Ovary (tissue), 9 donors: Measurements from ENCODE around the gene PSMD7. TPM values are rescaled to one million over a fixed set of nuclear protein-coding genes. Genes with fewer than 3 reads are reported as not detected.
"Not testable (repeated sequence)": the region's sequence is repeated elsewhere in the genome, so short reads cannot be mapped to it uniquely, and the experiment has no call there.

Source experiments
- DNase-seq, 5 donors: peaks; one replicate each; pipeline ENCODE4 v3.0.0-alpha.2; 2019 to 2020
- H3K27ac ChIP-seq, 2 donors: fragments of 200-600 bp; one replicate each; pipeline versions ENCODE4 v1.5.1 to v1.8.0; 2019 to 2022
- H3K27me3 ChIP-seq: fragments of 200-600 bp; one replicate; pipeline ENCODE4 v1.8.0; 2022
- H3K36me3 ChIP-seq: fragments of 200-600 bp; sonication (generic); one replicate; pipeline ENCODE4 v1.5.1; 2019
- H3K4me1 ChIP-seq: one replicate; pipeline ENCODE4 v1.8.1; 2013; ENCODE audit warnings: mild to moderate bottlenecking, moderate library complexity; ENCODE audit not compliant: insufficient read depth
- H3K4me3 ChIP-seq: fragments of 200-600 bp; sonication (generic); one replicate; pipeline ENCODE4 v1.5.1; 2017
- H3K9me3 ChIP-seq, 2 donors: fragments of 200-600 bp in 1 of 2; sonication (generic) in 1 of 2; one replicate each; pipeline versions ENCODE4 v1.5.1 to v1.8.1; 2013 to 2019; ENCODE audit warnings: mild to moderate bottlenecking in 1 of 2, moderate library complexity in 1 of 2
- EP300 ChIP-seq: sonication (generic); formaldehyde crosslinking; IDR thresholded peaks from one replicate; pipeline ENCODE4 v1.6.1; 2017; ENCODE audit warnings: antibody characterized with exemption
- POLR2A ChIP-seq: fragments of 450-650 bp; IDR thresholded peaks from one replicate; pipeline ENCODE4 v1.6.1; 2017; ENCODE audit warnings: antibody characterized with exemption, mild to moderate bottlenecking, moderate library complexity
- WGBS, 3 donors: extraction: QIAGEN DNeasy Blood & Tissue Kit in 1 of 3; methylation state at CpG; one replicate each; pipeline versions ENCODE4 v1.1.5 to v1.1.7; 2013 to 2017; 5-methylcytosine and 5-hydroxymethylcytosine counted together
- intact Hi-C, 4 donors: fragments of 100-400 bp; cut with DNase I; formaldehyde crosslinking; loops; one replicate each; pipeline versions ENCODE4 v1.11.0 to v1.15.1; 2022 to 2023
- polyA plus RNA-seq, 2 donors: library from polyadenylated mRNA; stranded (reverse); fragments of 200-250 nt in 1 of 2; fragments of 350-450 nt in 1 of 2; fragmentation: Illumina TruSeq in 1 of 2; extraction: RNeasy Lipid Tissue Mini Kit (QIAGEN cat#74804) in 1 of 2; gene quantifications; one replicate each; pipeline ENCODE4 v1.2.3, GENCODE V29; 2013 to 2014
- total RNA-seq, 7 donors: library from RNA; depleted of rRNA in 2 of 7; stranded (reverse); fragments of >200 nt in 2 of 7; fragmentation: NEBNext Ultra II Directional in 3 of 7; extraction: Animal tissue kit (Norgen Biotek cat#: 25700) in 3 of 7; gene quantifications; one replicate each; pipeline versions ENCODE4 v1.1.0 to v1.2.4, GENCODE V29; 2016 to 2023
- TF ChIP-seq, protein P1 (sequence below), 3 donors: fragments of 450-650 bp in 2 of 3; fragments of 200-600 bp in 1 of 3; IDR thresholded peaks; one replicate each; pipeline versions ENCODE4 v1.5.1 to v1.8.0; 2016 to 2022; ENCODE audit warnings: antibody characterized with exemption in 3 of 3, mild to moderate bottlenecking in 1 of 3
- donor health status: DM: no; HTN: no; CAD: no; lungs with moderate emphysema.
- donor health status: DM: no; HTN: no; CAD: no.
- donor health status: Bipolar disorder and iron deficiency.
- donor health status: DM: yes; HTN: yes; CAD: no.
- donor health status: DM: no; HTN: no; CAD: no.
- donor health status: DM: yes; HTN: yes; CAD: no.

The PSMD7 gene
- total and polyA plus RNA-seq, 9 donors, result 32.1 to 89.0 (median 44.2) TPM

GRCh38 chr16:74315059-74315458 is 18.4 kb downstream of the PSMD7 start:
- no peaks in the 10 kb centered on the region for H3K36me3 ChIP-seq
- no peak overlapping the region for H3K27ac ChIP-seq
- H3K4me3 ChIP-seq, result no peak overlapping the region
- intact Hi-C loops, result loop anchor here in 1 of 4 donors (10.0 kb wide), 1 partner anchor 120 kb away; no protein-coding TSS in a partner anchor
- no peak for DNase-seq
- 89 to 93% (median 89%) methylated on average over 7 of the region's 7 CpGs for WGBS, 3 donors
- H3K27me3 ChIP-seq, result no peaks in the 10 kb centered on the region
- H3K4me1 ChIP-seq, result no peaks in the 10 kb centered on the region
- H3K9me3 ChIP-seq, result no peaks in the 10 kb centered on the region
- TF ChIP-seq EP300 (no peak), POLR2A (no peak)
- TF ChIP-seq, protein P1, sequence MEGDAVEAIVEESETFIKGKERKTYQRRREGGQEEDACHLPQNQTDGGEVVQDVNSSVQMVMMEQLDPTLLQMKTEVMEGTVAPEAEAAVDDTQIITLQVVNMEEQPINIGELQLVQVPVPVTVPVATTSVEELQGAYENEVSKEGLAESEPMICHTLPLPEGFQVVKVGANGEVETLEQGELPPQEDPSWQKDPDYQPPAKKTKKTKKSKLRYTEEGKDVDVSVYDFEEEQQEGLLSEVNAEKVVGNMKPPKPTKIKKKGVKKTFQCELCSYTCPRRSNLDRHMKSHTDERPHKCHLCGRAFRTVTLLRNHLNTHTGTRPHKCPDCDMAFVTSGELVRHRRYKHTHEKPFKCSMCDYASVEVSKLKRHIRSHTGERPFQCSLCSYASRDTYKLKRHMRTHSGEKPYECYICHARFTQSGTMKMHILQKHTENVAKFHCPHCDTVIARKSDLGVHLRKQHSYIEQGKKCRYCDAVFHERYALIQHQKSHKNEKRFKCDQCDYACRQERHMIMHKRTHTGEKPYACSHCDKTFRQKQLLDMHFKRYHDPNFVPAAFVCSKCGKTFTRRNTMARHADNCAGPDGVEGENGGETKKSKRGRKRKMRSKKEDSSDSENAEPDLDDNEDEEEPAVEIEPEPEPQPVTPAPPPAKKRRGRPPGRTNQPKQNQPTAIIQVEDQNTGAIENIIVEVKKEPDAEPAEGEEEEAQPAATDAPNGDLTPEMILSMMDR (IDR thresholded peaks at IDR 0.05), result no peak

- no peaks in the 10 kb centered on the region for H3K27me3 ChIP-seq
- no peaks in the 10 kb centered on the region for H3K9me3 ChIP-seq
- no peak overlapping the region for H3K27ac ChIP-seq
- H3K4me1 ChIP-seq, result no peaks in the 10 kb centered on the region
- DNase-seq, result peak in 1 of 5 donors; percentile 32
- intact Hi-C loops, result no loop called here
- no peak for TF ChIP-seq POLR2A
- TF ChIP-seq, protein P1 (IDR thresholded peaks at IDR 0.05), result no peak
- no peak for TF ChIP-seq EP300
- 48 to 67% (median 56%) methylated on average over 6 of the region's 6 CpGs for WGBS, 3 donors
- no peak overlapping the region for H3K4me3 ChIP-seq
- no peaks in the 10 kb centered on the region for H3K36me3 ChIP-seq
Observed at GRCh38 chr16:74320707-74321106, 24.1 kb downstream of the PSMD7 start.

GRCh38 chr16:74321356-74321755 is 24.7 kb downstream of the PSMD7 start:
- DNase-seq, result no peak
- Histone ChIP-seq H3K4me1 (no peaks in the 10 kb centered on the region), H3K9me3 (no peaks in the 10 kb centered on the region), H3K36me3 (no peaks in the 10 kb centered on the region), H3K27me3 (no peaks in the 10 kb centered on the region), H3K4me3 (no peak overlapping the region), H3K27ac (no peak overlapping the region)
- TF ChIP-seq EP300, result no peak
- TF ChIP-seq, protein P1 (IDR thresholded peaks at IDR 0.05), result no peak
- WGBS, 3 donors, result 87 to 91% (median 90%) methylated on average over 2 of the region's 2 CpGs
- intact Hi-C loops, result no loop called here

DNA sequence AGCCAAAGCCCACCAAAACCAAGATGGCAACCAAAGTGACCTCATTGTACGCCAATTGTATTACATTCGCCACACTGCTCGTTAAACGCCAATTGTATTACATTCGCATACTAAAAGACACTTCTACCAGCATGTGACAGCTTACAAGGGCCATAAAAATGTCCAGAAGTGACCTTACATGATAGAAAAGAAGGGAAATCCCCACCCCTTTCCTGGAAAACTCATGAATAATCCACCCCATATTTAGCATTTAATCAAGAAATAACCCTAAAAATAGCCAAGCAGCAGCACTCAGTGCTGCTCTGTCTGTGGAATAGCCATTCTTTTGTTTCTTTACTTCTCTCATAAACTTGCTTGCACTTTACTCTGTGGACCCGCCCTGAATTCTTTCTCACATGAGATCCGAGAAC is 25.7 kb downstream of the PSMD7 start:
- no peak for DNase-seq
- Histone ChIP-seq H3K4me1 (no peaks in the 10 kb centered on the region), H3K4me3 (no peak overlapping the region), H3K9me3 (no peaks in the 10 kb centered on the region), H3K36me3 (no peaks in the 10 kb centered on the region), H3K27me3 (no peaks in the 10 kb centered on the region), H3K27ac (no peak overlapping the region)
- TF ChIP-seq EP300 (no peak), POLR2A (no peak)
- TF ChIP-seq, protein P1 (IDR thresholded peaks at IDR 0.05), result no peak
- 76 to 80% (median 78%) methylated on average over 7 of the region's 7 CpGs for WGBS, 3 donors
- intact Hi-C loops, result no loop called here

DNA sequence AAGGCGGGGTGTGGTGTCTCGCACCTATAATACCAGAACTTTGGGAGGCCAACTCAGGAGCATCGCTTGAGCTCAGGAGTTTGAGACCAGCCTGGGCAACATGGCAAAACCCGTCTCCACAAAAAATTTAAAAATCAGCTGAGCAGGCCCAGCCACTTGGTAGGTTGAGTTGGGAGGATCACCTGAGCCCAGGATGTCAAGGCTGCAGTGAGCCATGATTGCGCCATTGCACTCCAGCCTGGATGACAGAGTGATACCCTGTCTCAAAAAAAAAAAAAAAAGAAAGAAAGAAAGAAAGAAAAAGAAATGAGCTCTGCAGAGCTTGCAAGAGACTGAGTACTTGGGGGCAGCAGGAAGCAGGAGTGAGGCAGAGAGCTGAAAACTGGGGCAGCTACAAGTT is 28.2 kb downstream of the PSMD7 start:
- H3K36me3 ChIP-seq, intact Hi-C loops, H3K27ac ChIP-seq, H3K27me3 ChIP-seq, H3K4me3 ChIP-seq, DNase-seq, H3K4me1 ChIP-seq, H3K9me3 ChIP-seq: not testable (repeated sequence)
- 96 to 99% (median 99%) methylated on average over 5 of the region's 5 CpGs for WGBS, 3 donors
